Measurements from ENCODE around the gene RGS13.
"Not testable (repeated sequence)": the region's sequence is repeated elsewhere in the genome, so short reads cannot be mapped to it uniquely, and the experiment has no call there.

The RGS13 gene

DNA sequence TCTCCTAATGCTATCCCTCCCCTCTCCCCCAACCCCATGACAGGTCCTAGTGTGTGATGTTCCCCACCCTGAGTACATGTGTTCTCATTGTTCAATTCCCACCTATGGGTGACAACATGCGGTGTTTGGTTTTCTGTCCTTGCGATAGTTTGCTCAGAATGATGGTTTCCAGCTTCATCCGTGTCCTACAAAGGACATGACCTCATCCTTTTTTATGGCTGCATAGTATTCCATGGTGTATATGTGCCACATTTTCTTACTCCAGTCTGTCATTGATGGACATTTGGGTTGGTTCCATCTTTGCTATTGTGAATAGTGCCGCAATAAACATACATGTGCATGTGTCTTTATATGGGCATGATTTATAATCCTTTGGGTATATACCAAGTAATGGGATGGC lies 47.1 kb downstream of the RGS13 start:
- not testable (repeated sequence) for DNase-seq

DNA sequence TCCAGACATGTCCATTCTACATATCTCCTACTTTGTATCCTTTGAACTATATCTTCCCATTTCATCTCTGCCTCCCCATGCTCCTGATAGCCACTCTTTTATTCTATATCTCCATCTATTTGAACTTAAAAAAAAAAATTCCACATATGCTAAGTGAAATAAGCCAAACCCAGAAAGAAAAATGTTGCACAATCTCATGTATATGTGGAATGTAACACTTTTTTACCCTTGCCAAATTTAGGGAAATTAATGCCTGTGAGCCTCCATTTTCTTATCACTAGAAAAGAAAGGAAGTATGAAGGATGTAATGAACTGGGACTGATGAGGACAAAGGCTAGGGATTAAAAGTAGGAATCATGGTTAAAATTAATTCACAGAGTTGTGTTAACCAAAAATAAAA lies 53.5 kb downstream of the RGS13 start:
- DNase-seq: peak; percentile 24

DNA sequence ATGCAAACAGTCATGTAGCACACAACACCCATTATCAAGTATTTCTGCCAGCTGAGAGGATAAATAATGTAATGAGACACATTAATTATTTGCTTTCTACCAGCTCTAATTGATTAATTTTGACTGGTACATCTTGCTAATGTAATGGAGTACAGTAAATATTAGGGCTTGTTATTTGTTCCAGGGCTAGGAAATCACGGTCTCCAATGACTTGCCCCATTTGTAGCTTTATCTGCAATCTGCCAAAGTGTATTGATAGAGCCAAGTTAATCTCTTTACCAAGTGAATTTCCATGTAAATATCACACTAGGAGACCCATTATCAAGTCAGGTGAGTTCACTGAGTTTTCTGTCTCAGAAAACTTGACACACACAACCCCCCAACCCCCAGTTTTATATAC lies 55.1 kb downstream of the RGS13 start:
- DNase-seq: no peak

DNA sequence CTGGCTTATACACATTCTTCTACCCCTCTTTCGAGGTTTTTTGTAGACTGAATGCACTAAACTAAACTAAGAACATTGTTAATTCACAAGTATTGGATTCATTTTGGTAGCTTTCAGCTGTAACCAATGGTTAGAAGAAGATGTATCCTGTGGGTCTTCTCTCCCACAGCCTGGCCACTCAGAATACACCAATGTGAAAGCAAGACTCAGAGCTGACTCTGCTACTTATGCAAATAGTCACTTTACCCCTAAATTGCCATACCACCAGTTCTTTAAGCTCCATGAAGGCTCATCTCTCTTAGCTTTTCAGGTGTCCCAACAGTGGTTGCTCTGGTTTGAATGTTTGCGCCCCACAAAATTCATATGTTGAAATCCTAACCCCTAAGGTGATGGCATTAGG lies 60.1 kb downstream of the RGS13 start:
- DNase-seq: no peak

DNA sequence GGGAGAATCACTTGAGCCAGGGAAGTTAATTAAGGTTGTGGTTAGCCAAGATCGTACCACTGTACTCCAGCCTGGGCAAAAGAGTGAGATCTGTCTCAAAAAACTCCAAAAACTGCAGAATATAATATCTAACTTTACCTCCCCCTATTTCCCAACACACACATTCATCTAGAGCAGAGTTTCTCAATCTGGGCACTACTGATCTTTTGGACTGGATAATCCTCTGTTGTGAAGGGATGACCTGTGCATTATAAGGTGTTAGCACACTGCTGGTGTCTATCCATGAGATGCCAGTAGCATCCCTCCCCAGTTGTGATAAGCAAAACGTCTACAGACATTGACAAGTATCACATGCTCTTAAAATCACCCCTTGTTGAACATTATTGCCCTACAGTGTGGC lies 61.8 kb downstream of the RGS13 start:
- no peak for DNase-seq

DNA sequence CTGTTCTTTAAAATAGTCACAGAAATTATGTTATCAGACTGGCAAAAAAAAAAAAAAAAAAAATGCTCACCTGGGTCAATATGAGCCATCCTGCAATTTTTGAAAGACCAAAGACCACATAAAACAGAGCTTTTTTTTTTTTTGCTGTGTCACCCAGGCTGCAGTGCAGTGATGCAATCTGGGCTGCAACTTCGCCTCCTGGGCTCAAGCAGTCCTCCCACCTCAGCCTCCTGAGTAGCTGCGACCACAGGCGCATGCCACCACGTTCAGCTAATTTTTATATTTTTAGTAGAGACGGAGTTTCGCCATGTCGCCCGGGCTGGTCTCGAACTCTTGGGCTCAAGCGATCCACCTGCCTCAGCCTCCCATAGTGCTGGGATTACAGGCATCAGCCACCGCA lies 62.8 kb downstream of the RGS13 start:
- no peak for DNase-seq

DNA sequence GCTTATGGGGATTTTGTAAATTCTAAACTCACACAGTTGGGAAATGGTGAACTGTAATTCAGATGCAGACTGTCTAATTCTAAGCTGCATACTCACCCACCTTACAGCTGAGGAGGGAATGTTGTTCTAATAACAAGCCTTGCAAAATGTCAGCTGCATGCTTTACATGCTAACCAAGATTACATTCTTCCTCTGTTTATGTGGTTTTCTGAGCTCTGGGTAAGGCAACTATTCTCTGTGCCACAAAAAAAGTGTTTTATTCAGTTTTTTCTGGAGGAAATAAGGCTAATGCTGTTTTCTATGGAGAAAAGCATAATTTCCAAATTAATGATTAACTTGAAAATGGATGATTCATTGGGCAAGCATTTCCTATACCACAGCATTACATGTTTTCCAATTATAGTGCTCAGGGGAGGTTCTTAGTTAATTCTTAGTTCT lies 64.9 kb downstream of the RGS13 start:
- peak; percentile 93 for DNase-seq

DNA sequence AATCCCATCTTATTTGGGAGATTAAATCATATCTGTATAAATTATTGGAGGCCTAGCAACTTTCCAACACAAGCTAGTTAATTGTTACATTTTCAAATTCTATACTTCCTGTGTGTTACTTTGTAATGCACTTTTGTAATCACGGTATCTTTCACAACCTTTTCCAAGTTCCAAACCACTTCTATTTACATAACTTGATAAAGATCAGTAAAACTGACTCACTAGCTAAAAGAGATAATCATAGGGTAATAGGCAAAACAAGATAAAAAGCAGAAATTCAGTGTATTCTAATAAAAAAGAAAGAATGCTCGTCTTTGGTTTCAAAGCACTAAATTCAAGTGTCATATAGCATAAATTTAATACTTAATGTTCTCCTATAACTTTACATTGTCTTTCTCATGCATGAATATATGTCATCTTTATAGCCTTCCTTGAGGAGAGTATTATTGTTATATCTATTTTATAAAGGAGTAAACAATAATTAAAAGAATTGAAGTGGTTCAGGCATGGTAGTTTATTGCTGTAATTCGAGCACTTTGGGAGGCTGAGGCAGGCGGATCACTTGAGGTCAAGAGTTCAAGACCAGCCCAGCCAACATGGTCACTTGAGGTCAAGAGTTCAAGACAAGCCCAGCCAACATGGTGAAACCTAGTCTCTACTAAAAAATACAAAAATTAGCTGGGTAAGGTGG lies 66.4 kb downstream of the RGS13 start:
- DNase-seq: peak; percentile 85

DNA sequence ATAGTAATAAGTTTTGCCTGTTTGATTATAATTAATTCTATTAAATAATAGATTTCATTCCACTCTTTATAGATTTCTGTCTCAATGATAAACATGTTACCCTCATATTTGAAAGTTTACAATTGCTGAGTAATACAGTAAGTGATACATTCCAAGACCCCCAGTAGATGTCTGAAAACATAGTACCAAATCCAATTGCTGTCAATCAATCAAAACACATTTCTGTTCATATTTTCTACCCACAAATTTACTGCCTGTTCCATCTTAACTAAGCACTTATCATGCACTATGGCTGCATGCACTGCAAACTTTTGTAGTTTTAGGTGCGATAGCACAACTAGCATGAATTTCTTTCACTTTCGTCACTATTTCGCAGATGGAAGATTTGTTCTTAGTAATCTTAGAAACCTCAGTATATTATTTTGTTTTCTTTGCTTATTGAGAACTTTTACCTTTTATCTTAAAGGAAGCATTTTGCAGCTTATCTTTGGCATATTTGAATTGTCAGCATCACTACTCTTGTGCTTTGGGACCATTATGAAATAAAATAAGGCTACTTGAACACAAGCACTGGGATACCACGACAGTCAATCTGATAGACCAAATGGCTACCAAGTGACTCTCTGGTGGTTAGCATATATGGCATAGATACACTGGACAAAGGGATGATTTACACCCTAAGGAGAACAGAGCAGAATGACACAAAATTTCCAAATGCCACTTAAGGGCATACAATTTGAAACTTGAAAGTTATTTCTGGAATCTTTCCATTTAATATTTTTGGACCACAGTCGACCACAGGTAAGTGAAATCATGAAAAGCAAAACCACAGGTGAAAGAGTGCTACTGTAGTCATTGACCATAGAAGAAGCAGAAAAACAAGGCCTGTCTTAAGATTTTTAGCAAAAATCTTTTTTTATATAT lies 67.6 kb downstream of the RGS13 start:
- DNase-seq: no peak

DNA sequence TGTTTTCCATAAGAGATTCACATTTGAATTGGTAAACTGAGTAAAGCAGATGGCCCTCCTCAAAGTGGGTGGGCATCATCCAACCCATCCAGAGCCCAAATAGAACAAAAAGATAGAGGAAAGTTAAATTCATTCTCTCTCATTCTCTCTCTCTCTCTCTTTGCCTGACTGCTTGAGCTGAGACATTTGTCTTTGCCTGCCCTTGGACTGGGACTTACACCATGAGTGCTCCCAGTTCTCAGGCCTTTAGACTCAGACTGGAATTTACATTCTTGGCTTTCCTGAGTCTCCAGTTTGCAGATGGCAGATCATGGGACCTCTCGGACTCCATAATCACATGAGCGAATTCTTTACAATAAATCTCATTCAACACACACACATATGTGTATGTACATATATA lies 69.6 kb downstream of the RGS13 start:
- no peak for DNase-seq

DNA sequence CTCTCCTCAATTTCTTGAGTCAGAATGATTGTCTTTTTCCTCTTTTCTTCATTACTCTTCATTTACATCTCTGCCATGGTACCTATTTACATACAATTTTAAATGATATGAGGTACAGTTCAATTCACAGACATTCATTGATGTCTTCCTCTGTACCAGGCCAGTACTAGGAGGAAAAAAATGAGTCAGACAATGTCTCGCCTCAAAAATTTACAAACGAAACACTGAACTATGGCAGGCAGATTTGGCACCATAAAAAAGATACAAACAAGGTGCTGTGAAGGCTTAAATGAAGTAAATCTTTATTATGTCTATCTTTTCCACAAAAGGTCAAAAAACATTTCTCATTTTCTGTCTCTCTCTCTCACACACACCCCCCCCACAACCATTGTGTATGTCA lies 71.0 kb downstream of the RGS13 start:
- DNase-seq: peak; percentile 6

DNA sequence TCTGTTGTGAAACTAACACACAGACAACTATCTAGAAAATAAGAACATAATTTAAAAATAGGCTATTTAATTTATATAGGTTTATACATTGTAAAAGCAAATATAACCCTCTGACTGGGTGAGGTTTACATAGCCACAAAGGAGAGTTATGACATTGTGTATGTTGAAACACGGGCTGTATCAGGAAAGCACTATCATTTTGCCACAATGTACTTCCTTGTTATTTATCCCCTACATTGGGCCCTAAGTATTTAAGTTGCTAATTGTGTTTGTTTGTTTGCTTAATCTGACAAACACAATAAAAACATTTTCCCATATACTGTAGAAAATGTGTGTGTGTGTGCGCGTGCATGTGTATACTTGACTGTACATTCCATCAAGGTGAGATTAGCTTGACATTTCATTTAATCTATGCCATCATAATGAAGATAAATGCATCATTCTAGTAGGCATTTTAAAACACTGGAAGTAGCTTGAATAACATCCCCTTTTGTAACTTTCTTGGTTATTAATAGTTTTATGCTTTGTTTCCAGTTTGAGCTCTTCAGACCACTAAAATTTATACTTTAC lies 72.1 kb downstream of the RGS13 start:
- DNase-seq: no peak

DNA sequence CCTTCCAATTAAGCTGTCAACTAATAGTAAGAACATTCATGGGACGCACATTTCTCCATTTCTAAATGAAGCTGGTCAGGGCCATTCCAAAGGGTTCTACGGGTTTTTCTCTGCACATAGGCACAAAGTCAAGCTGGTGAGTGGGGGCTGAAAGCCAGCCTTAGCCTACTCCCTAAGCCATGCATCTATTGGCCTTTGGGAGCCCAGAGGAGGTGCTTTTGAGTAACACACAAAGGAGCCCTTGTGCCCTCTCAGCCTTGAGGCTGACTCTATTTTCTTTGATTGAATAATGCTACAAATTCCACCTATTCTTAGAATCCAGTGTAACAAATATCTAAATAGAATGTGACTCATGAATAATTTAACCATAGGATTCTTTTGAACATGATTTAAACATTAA lies 73.6 kb downstream of the RGS13 start:
- DNase-seq: peak; percentile 10
